Liver (tissue), 3 donors: ENCODE data around the gene KRTAP5-1.

Source experiments
- GABPA ChIP-seq, 2 donors: IDR thresholded peaks in 1 of 2; conservative IDR thresholded peaks in 1 of 2; 2 replicates each; pipeline ENCODE4 v1.6.1; 2016; ENCODE audit warnings: antibody characterized with exemption in 2 of 2, mild to moderate bottlenecking in 1 of 2, moderate library complexity in 1 of 2
- TAF1 ChIP-seq: conservative IDR thresholded peaks from 2 replicates; pipeline ENCODE4 v1.6.1; 2016; ENCODE audit warnings: antibody characterized with exemption, mild to moderate bottlenecking
- TF ChIP-seq, protein P1 (sequence below): fragments of 150-350 bp; IDR thresholded peaks from 2 replicates; pipeline ENCODE4 v1.5.1; 2017; ENCODE audit warnings: improper control_type of control experiment, low read depth, low read length; ENCODE audit not compliant: missing input control
- TF ChIP-seq, protein P2 (sequence below): IDR thresholded peaks from 2 replicates; pipeline ENCODE4 v1.6.1; 2016; ENCODE audit warnings: antibody characterized with exemption
- TF ChIP-seq, protein P3 (sequence below): IDR thresholded peaks from 2 replicates; pipeline ENCODE4 v1.6.1; 2016; ENCODE audit warnings: antibody characterized with exemption, mild to moderate bottlenecking
- donor health status: healthy.
- donor health status: healthy.

DNA sequence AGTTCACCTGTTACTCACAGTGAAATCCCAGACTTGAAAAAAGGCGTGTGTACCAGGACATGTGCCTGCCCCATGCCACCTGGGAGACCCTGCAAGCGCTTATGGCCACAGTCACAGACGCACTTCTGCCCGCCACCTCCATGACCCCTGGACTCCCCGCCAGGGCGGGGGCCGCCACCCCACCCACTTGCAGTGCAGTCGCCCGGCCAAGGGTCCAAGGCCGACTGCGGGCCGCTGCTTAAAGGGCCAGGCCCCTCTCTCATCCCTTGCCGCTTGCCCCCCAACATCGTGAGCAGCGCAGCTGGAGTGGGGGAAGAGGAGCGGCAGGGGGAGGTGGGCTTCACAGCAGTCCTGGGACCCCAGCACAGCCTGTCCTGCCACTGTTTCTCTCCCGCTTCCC lies 23.8 kb downstream of the KRTAP5-1 start:
- TF ChIP-seq TAF1 (no peak), GABPA (IDR thresholded peaks at IDR 0.05 in 1 of 2, conservative IDR thresholded peaks at IDR 0.05 in 1 of 2) (no peak)
- TF ChIP-seq, protein P1, sequence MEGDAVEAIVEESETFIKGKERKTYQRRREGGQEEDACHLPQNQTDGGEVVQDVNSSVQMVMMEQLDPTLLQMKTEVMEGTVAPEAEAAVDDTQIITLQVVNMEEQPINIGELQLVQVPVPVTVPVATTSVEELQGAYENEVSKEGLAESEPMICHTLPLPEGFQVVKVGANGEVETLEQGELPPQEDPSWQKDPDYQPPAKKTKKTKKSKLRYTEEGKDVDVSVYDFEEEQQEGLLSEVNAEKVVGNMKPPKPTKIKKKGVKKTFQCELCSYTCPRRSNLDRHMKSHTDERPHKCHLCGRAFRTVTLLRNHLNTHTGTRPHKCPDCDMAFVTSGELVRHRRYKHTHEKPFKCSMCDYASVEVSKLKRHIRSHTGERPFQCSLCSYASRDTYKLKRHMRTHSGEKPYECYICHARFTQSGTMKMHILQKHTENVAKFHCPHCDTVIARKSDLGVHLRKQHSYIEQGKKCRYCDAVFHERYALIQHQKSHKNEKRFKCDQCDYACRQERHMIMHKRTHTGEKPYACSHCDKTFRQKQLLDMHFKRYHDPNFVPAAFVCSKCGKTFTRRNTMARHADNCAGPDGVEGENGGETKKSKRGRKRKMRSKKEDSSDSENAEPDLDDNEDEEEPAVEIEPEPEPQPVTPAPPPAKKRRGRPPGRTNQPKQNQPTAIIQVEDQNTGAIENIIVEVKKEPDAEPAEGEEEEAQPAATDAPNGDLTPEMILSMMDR: no peak
- TF ChIP-seq, protein P2, sequence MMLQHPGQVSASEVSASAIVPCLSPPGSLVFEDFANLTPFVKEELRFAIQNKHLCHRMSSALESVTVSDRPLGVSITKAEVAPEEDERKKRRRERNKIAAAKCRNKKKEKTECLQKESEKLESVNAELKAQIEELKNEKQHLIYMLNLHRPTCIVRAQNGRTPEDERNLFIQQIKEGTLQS: no peak
- TF ChIP-seq, protein P3, sequence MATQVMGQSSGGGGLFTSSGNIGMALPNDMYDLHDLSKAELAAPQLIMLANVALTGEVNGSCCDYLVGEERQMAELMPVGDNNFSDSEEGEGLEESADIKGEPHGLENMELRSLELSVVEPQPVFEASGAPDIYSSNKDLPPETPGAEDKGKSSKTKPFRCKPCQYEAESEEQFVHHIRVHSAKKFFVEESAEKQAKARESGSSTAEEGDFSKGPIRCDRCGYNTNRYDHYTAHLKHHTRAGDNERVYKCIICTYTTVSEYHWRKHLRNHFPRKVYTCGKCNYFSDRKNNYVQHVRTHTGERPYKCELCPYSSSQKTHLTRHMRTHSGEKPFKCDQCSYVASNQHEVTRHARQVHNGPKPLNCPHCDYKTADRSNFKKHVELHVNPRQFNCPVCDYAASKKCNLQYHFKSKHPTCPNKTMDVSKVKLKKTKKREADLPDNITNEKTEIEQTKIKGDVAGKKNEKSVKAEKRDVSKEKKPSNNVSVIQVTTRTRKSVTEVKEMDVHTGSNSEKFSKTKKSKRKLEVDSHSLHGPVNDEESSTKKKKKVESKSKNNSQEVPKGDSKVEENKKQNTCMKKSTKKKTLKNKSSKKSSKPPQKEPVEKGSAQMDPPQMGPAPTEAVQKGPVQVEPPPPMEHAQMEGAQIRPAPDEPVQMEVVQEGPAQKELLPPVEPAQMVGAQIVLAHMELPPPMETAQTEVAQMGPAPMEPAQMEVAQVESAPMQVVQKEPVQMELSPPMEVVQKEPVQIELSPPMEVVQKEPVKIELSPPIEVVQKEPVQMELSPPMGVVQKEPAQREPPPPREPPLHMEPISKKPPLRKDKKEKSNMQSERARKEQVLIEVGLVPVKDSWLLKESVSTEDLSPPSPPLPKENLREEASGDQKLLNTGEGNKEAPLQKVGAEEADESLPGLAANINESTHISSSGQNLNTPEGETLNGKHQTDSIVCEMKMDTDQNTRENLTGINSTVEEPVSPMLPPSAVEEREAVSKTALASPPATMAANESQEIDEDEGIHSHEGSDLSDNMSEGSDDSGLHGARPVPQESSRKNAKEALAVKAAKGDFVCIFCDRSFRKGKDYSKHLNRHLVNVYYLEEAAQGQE: no peak
